Psoas muscle (tissue), 8 donors: Measurements from ENCODE around the gene RNU6-9. TPM values are rescaled to one million over a fixed set of nuclear protein-coding genes. Genes with fewer than 3 reads are reported as not detected.

Source experiments
- ATAC-seq, 4 donors: fragments of 200-7000 bp; cut with Tn5 transposase; one replicate each; pipeline ENCODE4 v1.9.1; 2020; ENCODE audit warnings: moderate library complexity in 3 of 4, mild to moderate bottlenecking in 2 of 4
- DNase-seq, 2 donors: peaks; one replicate each; pipeline ENCODE4 v3.0.0-alpha.2; 2020
- H3K27ac ChIP-seq: fragments of 200-600 bp; one replicate; pipeline ENCODE4 v1.8.0; 2022
- H3K27me3 ChIP-seq, 3 donors: fragments of 200-600 bp in 1 of 3; one replicate each; pipeline versions ENCODE4 v1.6.1 to v1.8.0; 2013 to 2022; ENCODE audit warnings: low read length in 2 of 3, mild to moderate bottlenecking in 2 of 3, moderate library complexity in 1 of 3; ENCODE audit not compliant: insufficient read depth in 3 of 3
- H3K36me3 ChIP-seq, 2 donors: fragments of 200-600 bp in 1 of 2; one replicate each; pipeline versions ENCODE4 v1.6.1 to v1.8.0; 2013 to 2022; ENCODE audit warnings: low read depth in 1 of 2, mild to moderate bottlenecking in 1 of 2, moderate library complexity in 1 of 2; ENCODE audit not compliant: insufficient read depth in 1 of 2
- H3K4me1 ChIP-seq: fragments of 200-600 bp; one replicate; pipeline ENCODE4 v1.8.0; 2022
- H3K4me3 ChIP-seq: fragments of 200-600 bp; one replicate; pipeline ENCODE4 v1.8.0; 2022; ENCODE audit warnings: mild to moderate bottlenecking
- H3K9me3 ChIP-seq: fragments of 200-600 bp; one replicate; pipeline ENCODE4 v1.8.0; 2022
- WGBS, 3 donors: extraction: QIAGEN DNeasy Blood & Tissue Kit; methylation state at CpG; one replicate each; pipeline versions ENCODE4 v1.1.6 to v1.1.7; 2013; 5-methylcytosine and 5-hydroxymethylcytosine counted together
- intact Hi-C, 2 donors: fragments of 100-400 bp; cut with DNase I; formaldehyde crosslinking; loops; one replicate each; pipeline versions ENCODE4 v1.11.0 to v1.14.2; 2022
- long read RNA-seq, 2 donors: library from polyadenylated mRNA; unstranded; transcript quantifications; one replicate each; pipeline ENCODE4 v2.0.0, GENCODE V29; 2021
- polyA plus RNA-seq, 3 donors: library from polyadenylated mRNA; stranded (reverse); fragments of 200-250 nt; gene quantifications; one replicate each; pipeline ENCODE4 v1.2.3, GENCODE V29; 2013
- total RNA-seq, 4 donors: library from RNA; stranded (reverse); fragmentation: NEBNext Ultra II Directional in 2 of 4; extraction: Animal tissue kit (Norgen Biotek cat#: 25700) in 2 of 4; gene quantifications; one replicate each; pipeline versions ENCODE4 v1.2.1 to v1.2.4, GENCODE V29; 2021 to 2023
- TF ChIP-seq, protein P1 (sequence below): fragments of 200-600 bp; IDR thresholded peaks from one replicate; pipeline ENCODE4 v1.8.0; 2022; ENCODE audit warnings: antibody characterized with exemption
- donor health status: healthy with polysubstance abuse.
- donor health status: DM: no; HTN: no; CAD: no; lungs with moderate emphysema.
- donor health status: Bipolar disorder and iron deficiency.
- donor health status: healthy.
- donor health status: DM: yes; HTN: yes; CAD: no.
- donor health status: DM: no; HTN: no; CAD: no.
- donor health status: DM: no; HTN: no; CAD: no.
- donor health status: DM: yes; HTN: yes; CAD: no.

RNU6-9 gene
- not detected for total RNA-seq
- not detected for polyA plus RNA-seq
- long read RNA-seq, donor 1, result 0 reads
- long read RNA-seq, donor 2, result 0 reads

GRCh38 chr19:892894-893689 lies at the start of gene RNU6-9, which contains the start of gene MED16:
RNU6-9 (plus strand) TSS chr19:893484.
MED16 (minus strand) TSS chr19:893187; CDS start chr19:891131, 2,056 bp downstream.
- peak; percentile 96 to 98 (median 98) for ATAC-seq
- Histone ChIP-seq H3K27ac (peak within 1 kb of the TSS; percentile 94), H3K27me3 (no peaks in the 10 kb centered on the region), H3K4me3 (peak within 1 kb of the TSS; percentile 87), H3K4me1 (no peaks in the 10 kb centered on the region), H3K36me3 (peaks cover 9 to 35% of the 10 kb centered on the region in 2 donors), H3K9me3 (no peaks in the 10 kb centered on the region)
- DNase-seq, result peak; percentile 90 to 95
- intact Hi-C loops, result no loop called here
- WGBS, 3 donors, result 1% methylated on average over 32 to 68 of the region's 69 CpGs
- TF ChIP-seq, protein P1, sequence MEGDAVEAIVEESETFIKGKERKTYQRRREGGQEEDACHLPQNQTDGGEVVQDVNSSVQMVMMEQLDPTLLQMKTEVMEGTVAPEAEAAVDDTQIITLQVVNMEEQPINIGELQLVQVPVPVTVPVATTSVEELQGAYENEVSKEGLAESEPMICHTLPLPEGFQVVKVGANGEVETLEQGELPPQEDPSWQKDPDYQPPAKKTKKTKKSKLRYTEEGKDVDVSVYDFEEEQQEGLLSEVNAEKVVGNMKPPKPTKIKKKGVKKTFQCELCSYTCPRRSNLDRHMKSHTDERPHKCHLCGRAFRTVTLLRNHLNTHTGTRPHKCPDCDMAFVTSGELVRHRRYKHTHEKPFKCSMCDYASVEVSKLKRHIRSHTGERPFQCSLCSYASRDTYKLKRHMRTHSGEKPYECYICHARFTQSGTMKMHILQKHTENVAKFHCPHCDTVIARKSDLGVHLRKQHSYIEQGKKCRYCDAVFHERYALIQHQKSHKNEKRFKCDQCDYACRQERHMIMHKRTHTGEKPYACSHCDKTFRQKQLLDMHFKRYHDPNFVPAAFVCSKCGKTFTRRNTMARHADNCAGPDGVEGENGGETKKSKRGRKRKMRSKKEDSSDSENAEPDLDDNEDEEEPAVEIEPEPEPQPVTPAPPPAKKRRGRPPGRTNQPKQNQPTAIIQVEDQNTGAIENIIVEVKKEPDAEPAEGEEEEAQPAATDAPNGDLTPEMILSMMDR, result no peak

- WGBS, 3 donors, result 10 to 26% (median 21%) methylated on average over 25 to 67 of the region's 70 CpGs
- no peak for DNase-seq
Observed at GRCh38 chr19:843836-844545, 49.3 kb upstream of the RNU6-9 start.

DNA sequence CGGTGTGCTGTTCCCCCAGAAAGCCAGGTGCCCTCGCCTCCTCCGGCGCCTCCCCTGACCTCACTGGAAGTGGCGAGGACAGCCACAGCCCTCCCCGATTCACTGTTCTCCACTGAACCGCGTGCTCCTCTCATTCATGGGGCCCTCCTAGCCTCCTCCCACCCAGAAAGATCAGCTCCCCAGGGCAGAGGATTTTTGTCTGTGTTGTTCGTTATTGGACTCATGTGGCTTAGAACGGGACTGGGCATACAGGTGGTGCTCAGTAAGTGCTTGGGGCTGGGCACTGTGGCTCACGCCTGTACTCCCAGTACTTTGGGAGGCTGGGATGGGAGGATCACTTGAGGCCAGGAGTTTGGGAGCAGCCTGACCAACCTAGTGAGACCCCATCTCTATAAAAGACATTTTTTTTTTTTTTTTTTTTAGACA lies 48.7 kb upstream of the RNU6-9 start:
- WGBS, 3 donors, result 24 to 39% (median 31%) methylated on average over 11 of the region's 11 CpGs
- Histone ChIP-seq H3K4me1 (peaks cover 8% of the 10 kb centered on the region), H3K36me3 (no peaks in the 10 kb centered on the region), H3K4me3 (no peak overlapping the region), H3K27ac (no peak overlapping the region), H3K27me3 (peaks cover 0 to 85% (median 16%) of the 10 kb centered on the region in 3 donors), H3K9me3 (no peaks in the 10 kb centered on the region)
- TF ChIP-seq, protein P1, result no peak
- peak in 1 of 2 donors; percentile 46 for DNase-seq
- intact Hi-C loops, result no loop called here
- no peak for ATAC-seq

More at GRCh38 chr19:843836-844545, 49.3 kb upstream of the RNU6-9 start:
- H3K27ac ChIP-seq, result no peak overlapping the region
- H3K36me3 ChIP-seq, result no peaks in the 10 kb centered on the region
- TF ChIP-seq, protein P1, result no peak
- peaks cover 8% of the 10 kb centered on the region for H3K4me1 ChIP-seq
- intact Hi-C loops, result no loop called here
- peak overlapping the region; percentile 15 for H3K4me3 ChIP-seq
- no peaks in the 10 kb centered on the region for H3K9me3 ChIP-seq
- no peak for ATAC-seq
- H3K27me3 ChIP-seq, result peaks cover 0 to 88% (median 15%) of the 10 kb centered on the region in 3 donors

DNA sequence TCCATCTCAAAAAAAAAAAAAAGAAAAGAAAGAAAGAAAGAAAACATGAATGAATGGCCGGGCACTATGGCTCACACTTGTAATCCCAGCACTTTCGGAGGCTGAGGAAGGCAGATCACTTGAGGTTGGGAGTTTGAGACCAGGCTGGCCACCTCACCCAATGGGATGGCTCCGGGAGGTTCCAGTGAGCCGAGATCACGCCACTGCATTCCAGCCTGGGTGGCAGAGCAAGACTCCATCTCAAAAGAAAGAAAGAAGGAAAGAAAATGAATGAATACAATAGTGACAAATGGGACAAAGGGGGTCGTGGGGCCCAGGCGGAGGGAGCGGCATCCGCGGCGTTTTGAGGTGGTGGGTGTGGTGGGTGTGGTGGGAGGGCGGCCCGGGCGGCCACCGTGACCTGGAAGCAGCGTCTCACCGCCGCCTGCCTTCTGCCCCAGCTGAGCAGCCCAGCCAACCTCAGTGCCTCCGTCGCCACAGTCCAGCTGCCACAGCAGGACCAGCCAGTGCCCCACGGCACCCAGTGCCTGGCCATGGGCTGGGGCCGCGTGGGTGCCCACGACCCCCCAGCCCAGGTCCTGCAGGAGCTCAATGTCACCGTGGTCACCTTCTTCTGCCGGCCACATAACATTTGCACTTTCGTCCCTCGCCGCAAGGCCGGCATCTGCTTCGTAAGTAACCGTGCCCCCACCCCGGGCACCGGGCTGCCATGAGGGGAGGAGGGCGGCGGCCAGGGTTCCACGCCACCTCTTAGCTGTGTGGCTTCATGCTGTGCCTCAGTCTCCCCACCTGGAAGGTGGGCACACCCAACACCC lies 47.4 kb upstream of the RNU6-9 start:
- intact Hi-C loops, result no loop called here
- Histone ChIP-seq H3K4me3 (no peak overlapping the region), H3K36me3 (no peaks in the 10 kb centered on the region), H3K4me1 (peaks cover 14% of the 10 kb centered on the region), H3K27me3 (peaks cover 0 to 79% (median 15%) of the 10 kb centered on the region in 3 donors), H3K27ac (no peak overlapping the region), H3K9me3 (no peaks in the 10 kb centered on the region)
- peak in 1 of 2 donors; percentile 49 for DNase-seq
- WGBS, 3 donors, result 48 to 60% (median 53%) methylated on average over 28 to 37 of the region's 37 CpGs
- TF ChIP-seq, protein P1, result no peak
- ATAC-seq, result no peak
